ENCODE measurements around the gene RAD51B. TPM values are rescaled to one million over a fixed set of nuclear protein-coding genes. Genes with fewer than 3 reads are reported as not detected.

The RAD51B gene
- total and polyA plus RNA-seq, 2 experiments from 2014 or later, result 11.7 to 17.8 TPM

DNA sequence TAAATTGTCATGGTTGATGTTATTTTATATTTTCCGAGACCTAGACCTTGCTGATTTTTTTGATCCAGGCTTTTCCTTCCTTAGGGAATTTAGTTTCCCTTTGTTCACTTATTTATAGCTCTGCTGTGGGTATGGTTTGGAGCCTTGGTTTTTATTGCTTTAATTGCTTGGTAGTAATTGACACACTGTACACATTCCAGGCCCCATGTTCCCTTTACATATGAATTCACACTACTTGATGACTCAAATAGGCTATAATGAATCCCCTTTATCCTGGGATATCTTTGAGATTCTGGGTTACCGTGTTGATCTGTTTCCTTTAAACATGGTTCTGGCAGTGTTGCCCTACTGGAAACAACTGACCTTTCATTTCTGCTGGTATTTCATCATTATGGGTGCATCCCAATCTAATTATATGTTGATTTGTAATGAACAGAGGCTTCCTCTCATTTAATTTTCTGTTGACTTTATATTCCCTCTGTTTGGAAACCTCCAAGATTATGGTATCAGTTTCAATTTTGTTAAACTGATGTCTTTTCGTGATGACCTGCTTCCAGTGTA is 424.0 kb downstream of the RAD51B start:
- TF ChIP-seq, protein P1, sequence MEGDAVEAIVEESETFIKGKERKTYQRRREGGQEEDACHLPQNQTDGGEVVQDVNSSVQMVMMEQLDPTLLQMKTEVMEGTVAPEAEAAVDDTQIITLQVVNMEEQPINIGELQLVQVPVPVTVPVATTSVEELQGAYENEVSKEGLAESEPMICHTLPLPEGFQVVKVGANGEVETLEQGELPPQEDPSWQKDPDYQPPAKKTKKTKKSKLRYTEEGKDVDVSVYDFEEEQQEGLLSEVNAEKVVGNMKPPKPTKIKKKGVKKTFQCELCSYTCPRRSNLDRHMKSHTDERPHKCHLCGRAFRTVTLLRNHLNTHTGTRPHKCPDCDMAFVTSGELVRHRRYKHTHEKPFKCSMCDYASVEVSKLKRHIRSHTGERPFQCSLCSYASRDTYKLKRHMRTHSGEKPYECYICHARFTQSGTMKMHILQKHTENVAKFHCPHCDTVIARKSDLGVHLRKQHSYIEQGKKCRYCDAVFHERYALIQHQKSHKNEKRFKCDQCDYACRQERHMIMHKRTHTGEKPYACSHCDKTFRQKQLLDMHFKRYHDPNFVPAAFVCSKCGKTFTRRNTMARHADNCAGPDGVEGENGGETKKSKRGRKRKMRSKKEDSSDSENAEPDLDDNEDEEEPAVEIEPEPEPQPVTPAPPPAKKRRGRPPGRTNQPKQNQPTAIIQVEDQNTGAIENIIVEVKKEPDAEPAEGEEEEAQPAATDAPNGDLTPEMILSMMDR (IDR thresholded peaks at IDR 0.05; ENCODE audit: low read depth, low read length), result no peak
- Histone ChIP-seq H3K27ac (no peak overlapping the region), H3K4me1 (ENCODE audit: low read depth) (peaks cover 51% of the 10 kb centered on the region), H3K4me3 (no peak overlapping the region), H3K27me3 (no peaks in the 10 kb centered on the region), H3K9me3 (ENCODE audit: low read depth) (no peaks in the 10 kb centered on the region), H3K36me3 (no peaks in the 10 kb centered on the region)
- no peak for DNase-seq (ENCODE audit: low read depth in 1 of 2, low spot score in 1 of 2)

DNA sequence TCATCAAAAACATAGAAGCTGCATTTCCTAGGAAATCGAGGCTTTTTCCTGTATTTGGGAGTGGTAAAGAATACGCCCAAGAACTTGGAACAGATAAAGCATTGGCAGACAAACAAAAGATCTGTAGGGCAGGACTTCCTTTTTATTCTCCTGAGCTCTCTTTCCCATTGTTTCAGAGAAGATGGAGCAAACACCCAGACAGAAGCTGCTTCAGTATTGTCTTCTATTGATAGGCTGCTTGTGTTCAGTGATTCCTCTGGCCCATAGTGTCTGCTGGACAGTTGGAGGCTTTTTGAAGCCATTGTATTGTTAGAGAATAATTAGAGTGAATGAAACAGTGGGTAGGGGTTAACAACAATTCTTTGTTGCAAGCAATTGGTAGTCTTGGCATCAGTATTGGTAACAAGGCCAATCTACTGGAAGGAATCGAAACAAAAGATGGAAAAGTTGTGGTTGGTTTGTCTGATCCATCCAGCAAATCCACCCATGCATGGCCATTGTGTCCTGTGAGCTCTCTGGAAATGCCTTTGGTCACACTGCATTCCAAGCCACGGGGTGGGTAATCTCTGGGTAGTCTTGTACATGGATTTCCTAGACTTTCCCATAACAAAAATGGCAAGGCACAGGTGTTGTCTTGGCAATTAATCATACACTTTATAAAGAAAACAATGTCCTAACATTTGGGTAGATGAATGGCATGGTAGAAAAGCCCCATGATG is 424.8 kb downstream of the RAD51B start:
- Histone ChIP-seq H3K9me3 (ENCODE audit: low read depth) (no peaks in the 10 kb centered on the region), H3K36me3 (no peaks in the 10 kb centered on the region), H3K27ac (no peak overlapping the region), H3K27me3 (no peaks in the 10 kb centered on the region), H3K4me1 (ENCODE audit: low read depth) (peaks cover 60% of the 10 kb centered on the region), H3K4me3 (no peak overlapping the region)
- TF ChIP-seq, protein P1 (IDR thresholded peaks at IDR 0.05; ENCODE audit: low read depth, low read length), result no peak
- DNase-seq (ENCODE audit: low read depth in 1 of 2, low spot score in 1 of 2), result no peak

DNA sequence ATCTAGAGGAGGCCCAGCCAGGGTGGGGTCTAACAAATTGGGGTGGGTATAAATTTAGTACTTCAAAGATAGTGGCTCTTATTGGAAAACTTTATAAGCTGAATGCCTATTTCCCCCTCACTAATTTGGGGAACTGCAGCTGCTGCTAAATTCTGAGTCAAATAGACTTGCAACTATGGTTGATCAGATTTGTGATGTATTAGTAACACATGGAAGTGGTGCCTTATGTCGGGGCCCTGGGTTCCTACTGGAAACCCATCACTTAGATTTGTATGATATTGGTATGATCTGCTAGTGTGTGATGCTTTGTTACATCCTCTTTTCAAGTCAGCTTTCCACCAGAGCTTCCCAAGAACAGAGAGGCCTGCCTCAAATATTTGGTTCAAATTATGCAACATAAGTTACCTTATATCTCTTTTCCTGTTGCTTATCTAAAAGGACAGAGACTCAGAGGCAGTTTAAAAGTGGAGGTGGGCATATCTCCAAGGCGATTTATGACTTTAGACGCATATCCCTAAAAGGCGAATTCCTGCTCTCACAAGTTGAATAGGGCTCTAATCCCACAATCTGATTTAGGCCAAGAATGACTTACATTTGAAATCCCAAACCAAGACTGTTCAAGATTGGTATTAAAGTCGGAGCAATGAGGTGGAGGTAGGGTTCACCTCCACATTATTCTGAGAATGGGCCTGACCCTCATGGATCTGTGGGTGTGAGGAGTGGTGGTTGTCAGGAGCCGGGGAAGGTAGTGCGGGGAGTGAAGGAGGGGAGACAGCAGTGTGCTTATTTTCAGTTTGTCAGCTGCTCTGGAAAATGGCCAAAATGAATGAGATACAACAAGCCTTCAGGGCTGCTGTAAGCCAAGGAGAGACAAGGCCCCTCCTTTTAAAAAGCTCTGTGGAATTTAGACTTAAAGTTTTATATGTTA is 425.8 kb downstream of the RAD51B start:
- Histone ChIP-seq H3K36me3 (no peaks in the 10 kb centered on the region), H3K4me1 (ENCODE audit: low read depth) (peaks cover 60% of the 10 kb centered on the region), H3K9me3 (ENCODE audit: low read depth) (no peaks in the 10 kb centered on the region), H3K4me3 (no peak overlapping the region), H3K27ac (peak overlapping the region; percentile 74), H3K27me3 (no peaks in the 10 kb centered on the region)
- peak; percentile 39 to 92 for DNase-seq (ENCODE audit: low read depth in 1 of 2, low spot score in 1 of 2)
- TF ChIP-seq, protein P1 (IDR thresholded peaks at IDR 0.05; ENCODE audit: low read depth, low read length), result no peak

- Histone ChIP-seq H3K4me1 (ENCODE audit: low read depth) (peaks cover 63% of the 10 kb centered on the region), H3K27ac (peak overlapping the region; percentile 74), H3K36me3 (no peaks in the 10 kb centered on the region), H3K27me3 (no peaks in the 10 kb centered on the region), H3K9me3 (ENCODE audit: low read depth) (no peaks in the 10 kb centered on the region), H3K4me3 (no peak overlapping the region)
- peak in 1 of 2 donors; percentile 61 for DNase-seq (ENCODE audit: low read depth in 1 of 2, low spot score in 1 of 2)
- TF ChIP-seq, protein P1 (IDR thresholded peaks at IDR 0.05; ENCODE audit: low read depth, low read length), result no peak
These were observed 426.7 kb downstream of the RAD51B start for GRCh38 chr14:68246074-68246785.

DNA sequence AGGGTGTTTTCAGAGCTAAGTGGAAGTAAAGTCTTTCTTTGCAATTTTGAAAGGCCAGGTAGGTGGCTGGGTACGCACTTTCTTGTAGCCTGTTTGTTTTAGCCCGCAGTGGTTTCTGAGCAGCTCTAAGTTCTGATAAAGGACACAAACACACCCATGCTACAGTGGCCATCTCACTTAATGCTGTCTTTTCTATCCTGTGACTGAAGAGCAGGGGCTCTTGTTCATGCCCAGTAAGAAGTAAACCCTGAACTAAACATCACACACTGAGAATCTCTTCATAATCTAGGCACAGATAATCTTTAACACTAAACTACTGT is 427.2 kb downstream of the RAD51B start:
- H3K27me3 ChIP-seq, result no peaks in the 10 kb centered on the region
- H3K27ac ChIP-seq, result peak overlapping the region; percentile 74
- TF ChIP-seq, protein P1 (IDR thresholded peaks at IDR 0.05; ENCODE audit: low read depth, low read length), result no peak
- H3K4me1 ChIP-seq (ENCODE audit: low read depth), result peaks cover 68% of the 10 kb centered on the region
- no peaks in the 10 kb centered on the region for H3K9me3 ChIP-seq (ENCODE audit: low read depth)
- no peak for DNase-seq (ENCODE audit: low read depth in 1 of 2, low spot score in 1 of 2)
- H3K4me3 ChIP-seq, result no peak overlapping the region
- H3K36me3 ChIP-seq, result no peaks in the 10 kb centered on the region
